ENCODE measurements around the gene PGBD1.

DNA sequence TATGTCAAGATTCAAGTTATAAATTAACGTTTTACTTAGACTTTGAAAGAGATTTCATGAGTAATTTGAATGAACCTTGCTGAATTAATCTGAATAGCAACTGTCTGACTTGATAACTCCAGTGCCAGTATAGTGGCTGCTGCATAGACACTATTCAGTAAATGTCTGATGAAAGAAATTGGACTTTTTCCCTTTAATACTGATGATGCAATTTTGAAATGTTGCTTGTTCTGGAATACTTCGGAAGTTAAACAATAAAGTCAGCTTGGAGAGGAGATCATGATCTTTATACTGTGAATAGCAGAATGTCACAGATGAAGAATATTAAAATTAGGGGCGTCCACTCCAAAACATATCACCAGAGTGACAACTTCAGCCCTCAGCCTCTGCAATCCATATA lies 3.6 kb upstream of the PGBD1 start:
- no peak for TF ChIP-seq POLR2AphosphoS5 (IDR thresholded peaks at IDR 0.05)
- TF ChIP-seq, protein P1, sequence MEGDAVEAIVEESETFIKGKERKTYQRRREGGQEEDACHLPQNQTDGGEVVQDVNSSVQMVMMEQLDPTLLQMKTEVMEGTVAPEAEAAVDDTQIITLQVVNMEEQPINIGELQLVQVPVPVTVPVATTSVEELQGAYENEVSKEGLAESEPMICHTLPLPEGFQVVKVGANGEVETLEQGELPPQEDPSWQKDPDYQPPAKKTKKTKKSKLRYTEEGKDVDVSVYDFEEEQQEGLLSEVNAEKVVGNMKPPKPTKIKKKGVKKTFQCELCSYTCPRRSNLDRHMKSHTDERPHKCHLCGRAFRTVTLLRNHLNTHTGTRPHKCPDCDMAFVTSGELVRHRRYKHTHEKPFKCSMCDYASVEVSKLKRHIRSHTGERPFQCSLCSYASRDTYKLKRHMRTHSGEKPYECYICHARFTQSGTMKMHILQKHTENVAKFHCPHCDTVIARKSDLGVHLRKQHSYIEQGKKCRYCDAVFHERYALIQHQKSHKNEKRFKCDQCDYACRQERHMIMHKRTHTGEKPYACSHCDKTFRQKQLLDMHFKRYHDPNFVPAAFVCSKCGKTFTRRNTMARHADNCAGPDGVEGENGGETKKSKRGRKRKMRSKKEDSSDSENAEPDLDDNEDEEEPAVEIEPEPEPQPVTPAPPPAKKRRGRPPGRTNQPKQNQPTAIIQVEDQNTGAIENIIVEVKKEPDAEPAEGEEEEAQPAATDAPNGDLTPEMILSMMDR (IDR thresholded peaks at IDR 0.05): no peak
- no peak for TF ChIP-seq POLR2A (IDR thresholded peaks at IDR 0.05)

Data from sigmoid colon (tissue), 4 donors.